Measurements from ENCODE around the gene CTU2.

The CTU2 gene

GRCh38 chr16:88744577-88745521 lies 38.5 kb downstream of the CTU2 start:
- H3K36me3 ChIP-seq (ENCODE audit: control insufficient read depth, insufficient read depth, low read length), result no peaks in the 10 kb centered on the region
- H3K27ac ChIP-seq (ENCODE audit: insufficient read depth, low read depth, low read length, poor library complexity, severe bottlenecking), result no peak overlapping the region
- WGBS, 2 experiments, result 70 to 72% methylated on average over 37 to 38 of the region's 39 CpGs
- H3K4me1 ChIP-seq (ENCODE audit: control insufficient read depth, insufficient read depth, low read length), result peaks cover 11% of the 10 kb centered on the region
- no peaks in the 10 kb centered on the region for H3K9me3 ChIP-seq (ENCODE audit: control insufficient read depth, low read length)
- H3K27me3 ChIP-seq (ENCODE audit: control insufficient read depth, insufficient read depth, low read length, poor library complexity, severe bottlenecking), result no peaks in the 10 kb centered on the region
- no peak overlapping the region for H3K4me3 ChIP-seq (ENCODE audit: insufficient read depth, low read depth, low read length)

GRCh38 chr16:88746506-88746905 lies 40.2 kb downstream of the CTU2 start:
- Histone ChIP-seq H3K27me3 (ENCODE audit: control insufficient read depth, insufficient read depth, low read length, poor library complexity, severe bottlenecking) (no peaks in the 10 kb centered on the region), H3K9me3 (ENCODE audit: control insufficient read depth, low read length) (no peaks in the 10 kb centered on the region), H3K4me1 (ENCODE audit: control insufficient read depth, insufficient read depth, low read length) (peaks cover 11% of the 10 kb centered on the region), H3K36me3 (ENCODE audit: control insufficient read depth, insufficient read depth, low read length) (no peaks in the 10 kb centered on the region), H3K27ac (ENCODE audit: insufficient read depth, low read depth, low read length, poor library complexity, severe bottlenecking) (no peak overlapping the region), H3K4me3 (ENCODE audit: insufficient read depth, low read depth, low read length) (no peak overlapping the region)
- WGBS, 2 experiments, result 74 to 76% methylated on average over 17 of the region's 17 CpGs

GRCh38 chr16:88747588-88748301 lies 41.4 kb downstream of the CTU2 start:
- H3K4me1 ChIP-seq (ENCODE audit: control insufficient read depth, insufficient read depth, low read length), result peaks cover 11% of the 10 kb centered on the region
- 91 to 92% methylated on average over 26 of the region's 26 CpGs for WGBS, 2 experiments
- H3K4me3 ChIP-seq (ENCODE audit: insufficient read depth, low read depth, low read length), result no peak overlapping the region
- H3K36me3 ChIP-seq (ENCODE audit: control insufficient read depth, insufficient read depth, low read length), result no peaks in the 10 kb centered on the region
- H3K27me3 ChIP-seq (ENCODE audit: control insufficient read depth, insufficient read depth, low read length, poor library complexity, severe bottlenecking), result no peaks in the 10 kb centered on the region
- no peak overlapping the region for H3K27ac ChIP-seq (ENCODE audit: insufficient read depth, low read depth, low read length, poor library complexity, severe bottlenecking)
- H3K9me3 ChIP-seq (ENCODE audit: control insufficient read depth, low read length), result no peaks in the 10 kb centered on the region

GRCh38 chr16:88748364-88748763 lies 42.1 kb downstream of the CTU2 start:
- Histone ChIP-seq H3K27ac (ENCODE audit: insufficient read depth, low read depth, low read length, poor library complexity, severe bottlenecking) (no peak overlapping the region), H3K9me3 (ENCODE audit: control insufficient read depth, low read length) (no peaks in the 10 kb centered on the region), H3K4me3 (ENCODE audit: insufficient read depth, low read depth, low read length) (no peak overlapping the region), H3K27me3 (ENCODE audit: control insufficient read depth, insufficient read depth, low read length, poor library complexity, severe bottlenecking) (no peaks in the 10 kb centered on the region), H3K36me3 (ENCODE audit: control insufficient read depth, insufficient read depth, low read length) (no peaks in the 10 kb centered on the region), H3K4me1 (ENCODE audit: control insufficient read depth, insufficient read depth, low read length) (peaks cover 11% of the 10 kb centered on the region)
- 88 to 92% methylated on average over 12 of the region's 12 CpGs for WGBS, 2 experiments

- 95% methylated on average over 26 of the region's 26 CpGs for WGBS, 2 experiments
Observed at GRCh38 chr16:88749358-88749757, 43.1 kb downstream of the CTU2 start.

GRCh38 chr16:88750854-88751253 lies 44.6 kb downstream of the CTU2 start:
- Histone ChIP-seq H3K4me3 (ENCODE audit: insufficient read depth, low read depth, low read length) (no peak overlapping the region), H3K36me3 (ENCODE audit: control insufficient read depth, insufficient read depth, low read length) (no peaks in the 10 kb centered on the region), H3K27me3 (ENCODE audit: control insufficient read depth, insufficient read depth, low read length, poor library complexity, severe bottlenecking) (no peaks in the 10 kb centered on the region), H3K9me3 (ENCODE audit: control insufficient read depth, low read length) (no peaks in the 10 kb centered on the region), H3K27ac (ENCODE audit: insufficient read depth, low read depth, low read length, poor library complexity, severe bottlenecking) (no peak overlapping the region), H3K4me1 (ENCODE audit: control insufficient read depth, insufficient read depth, low read length) (no peaks in the 10 kb centered on the region)
- 94% methylated on average over 12 of the region's 12 CpGs for WGBS, 2 experiments

More at GRCh38 chr16:88749358-88749757, 43.1 kb downstream of the CTU2 start:
- no peak overlapping the region for H3K27ac ChIP-seq (ENCODE audit: insufficient read depth, low read depth, low read length, poor library complexity, severe bottlenecking)
- H3K36me3 ChIP-seq (ENCODE audit: control insufficient read depth, insufficient read depth, low read length), result no peaks in the 10 kb centered on the region
- H3K27me3 ChIP-seq (ENCODE audit: control insufficient read depth, insufficient read depth, low read length, poor library complexity, severe bottlenecking), result no peaks in the 10 kb centered on the region
- H3K9me3 ChIP-seq (ENCODE audit: control insufficient read depth, low read length), result no peaks in the 10 kb centered on the region
- peaks cover 3% of the 10 kb centered on the region for H3K4me1 ChIP-seq (ENCODE audit: control insufficient read depth, insufficient read depth, low read length)
- no peak overlapping the region for H3K4me3 ChIP-seq (ENCODE audit: insufficient read depth, low read depth, low read length)

GRCh38 chr16:88752386-88753002 lies 46.2 kb downstream of the CTU2 start:
- Histone ChIP-seq H3K9me3 (ENCODE audit: control insufficient read depth, low read length) (no peaks in the 10 kb centered on the region), H3K36me3 (ENCODE audit: control insufficient read depth, insufficient read depth, low read length) (no peaks in the 10 kb centered on the region), H3K4me1 (ENCODE audit: control insufficient read depth, insufficient read depth, low read length) (no peaks in the 10 kb centered on the region), H3K27ac (ENCODE audit: insufficient read depth, low read depth, low read length, poor library complexity, severe bottlenecking) (no peak overlapping the region), H3K4me3 (ENCODE audit: insufficient read depth, low read depth, low read length) (no peak overlapping the region), H3K27me3 (ENCODE audit: control insufficient read depth, insufficient read depth, low read length, poor library complexity, severe bottlenecking) (no peaks in the 10 kb centered on the region)
- WGBS, 2 experiments, result 93 to 95% methylated on average over 16 of the region's 16 CpGs

- Histone ChIP-seq H3K4me1 (ENCODE audit: control insufficient read depth, insufficient read depth, low read length) (no peaks in the 10 kb centered on the region), H3K36me3 (ENCODE audit: control insufficient read depth, insufficient read depth, low read length) (no peaks in the 10 kb centered on the region)
- WGBS, 2 experiments, result 71 to 74% methylated on average over 7 to 10 of the region's 13 CpGs
Observed at GRCh38 chr16:88753191-88753590, 46.9 kb downstream of the CTU2 start.

GRCh38 chr16:88753602-88754001 lies 47.3 kb downstream of the CTU2 start:
- H3K36me3 ChIP-seq (ENCODE audit: control insufficient read depth, insufficient read depth, low read length), result no peaks in the 10 kb centered on the region
- H3K9me3 ChIP-seq (ENCODE audit: control insufficient read depth, low read length), result no peaks in the 10 kb centered on the region
- WGBS, 2 experiments, result 81 to 83% methylated on average over 11 of the region's 11 CpGs
- H3K27me3 ChIP-seq (ENCODE audit: control insufficient read depth, insufficient read depth, low read length, poor library complexity, severe bottlenecking), result no peaks in the 10 kb centered on the region
- no peak overlapping the region for H3K4me3 ChIP-seq (ENCODE audit: insufficient read depth, low read depth, low read length)
- no peak overlapping the region for H3K27ac ChIP-seq (ENCODE audit: insufficient read depth, low read depth, low read length, poor library complexity, severe bottlenecking)
- no peaks in the 10 kb centered on the region for H3K4me1 ChIP-seq (ENCODE audit: control insufficient read depth, insufficient read depth, low read length)

More at GRCh38 chr16:88753191-88753590, 46.9 kb downstream of the CTU2 start:
- H3K27ac ChIP-seq (ENCODE audit: insufficient read depth, low read depth, low read length, poor library complexity, severe bottlenecking), result no peak overlapping the region
- no peak overlapping the region for H3K4me3 ChIP-seq (ENCODE audit: insufficient read depth, low read depth, low read length)
- H3K9me3 ChIP-seq (ENCODE audit: control insufficient read depth, low read length), result no peaks in the 10 kb centered on the region
- H3K27me3 ChIP-seq (ENCODE audit: control insufficient read depth, insufficient read depth, low read length, poor library complexity, severe bottlenecking), result no peaks in the 10 kb centered on the region

Measured in ectodermal cell (in vitro differentiated cells).